HFF-Myc (cell line): Measurements from ENCODE around the gene ZMYND19.
"Not testable (repeated sequence)": the region's sequence is repeated elsewhere in the genome, so short reads cannot be mapped to it uniquely, and the experiment has no call there.

Experiments used
- DNase-seq: peaks from one replicate; pipeline ENCODE4 v3.0.0-alpha.2; 2011; ENCODE audit warnings: low read depth; ENCODE audit errors: extremely low read depth
- H3K4me3 ChIP-seq: replicated peaks from 2 replicates; pipeline ENCODE4 v1.5.1; 2011; ENCODE audit warnings: low read depth, mild to moderate bottlenecking, control low read depth, low read length
- CTCF ChIP-seq: IDR thresholded peaks from 2 replicates; pipeline ENCODE4 v1.5.1; 2012; ENCODE audit warnings: mild to moderate bottlenecking, low read depth, low read length, control low read depth; ENCODE audit errors: missing control alignments

ZMYND19 gene

GRCh38 chr9:137544176-137544760 lies 46.0 kb downstream of the ZMYND19 start:
- no peak overlapping the region for H3K4me3 ChIP-seq
- TF ChIP-seq CTCF = no peak
- DNase-seq = no peak

DNA sequence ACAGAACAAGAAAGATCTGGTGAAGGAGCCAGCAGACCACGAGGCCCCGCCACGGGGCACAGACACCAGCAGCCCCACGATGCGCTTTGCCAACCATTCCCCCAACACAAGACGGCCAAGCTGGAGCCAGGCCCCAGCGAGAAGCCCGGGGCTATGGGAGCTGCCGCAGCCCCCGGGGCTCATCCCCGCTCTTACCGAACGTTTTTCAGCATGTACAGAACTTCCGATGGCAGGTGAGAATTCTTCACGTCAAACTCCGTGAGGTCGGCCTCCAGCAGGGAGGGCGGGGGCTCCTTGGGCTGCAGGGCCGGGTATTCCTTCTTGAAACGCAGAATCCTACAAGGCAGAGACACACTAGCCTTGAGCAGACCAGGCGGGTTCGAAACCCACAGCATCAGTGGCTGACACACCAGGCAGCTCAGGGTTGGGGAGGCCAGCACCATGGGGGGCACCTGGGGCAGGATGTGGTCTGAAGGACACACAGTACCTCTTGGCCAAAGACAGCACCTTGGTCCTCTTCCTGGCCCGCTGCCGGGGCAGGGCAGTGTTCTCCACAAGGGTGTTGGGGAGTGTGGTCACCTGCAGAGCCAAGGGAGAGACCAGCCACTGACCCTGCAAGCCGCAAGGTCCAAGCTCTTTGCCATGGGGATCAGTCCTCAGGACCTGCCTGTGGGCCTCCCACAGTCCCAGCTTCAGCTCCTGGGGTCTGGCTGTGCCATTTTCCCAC lies 46.9 kb downstream of the ZMYND19 start:
- no peak for TF ChIP-seq CTCF
- DNase-seq = no peak
- H3K4me3 ChIP-seq = no peak overlapping the region

DNA sequence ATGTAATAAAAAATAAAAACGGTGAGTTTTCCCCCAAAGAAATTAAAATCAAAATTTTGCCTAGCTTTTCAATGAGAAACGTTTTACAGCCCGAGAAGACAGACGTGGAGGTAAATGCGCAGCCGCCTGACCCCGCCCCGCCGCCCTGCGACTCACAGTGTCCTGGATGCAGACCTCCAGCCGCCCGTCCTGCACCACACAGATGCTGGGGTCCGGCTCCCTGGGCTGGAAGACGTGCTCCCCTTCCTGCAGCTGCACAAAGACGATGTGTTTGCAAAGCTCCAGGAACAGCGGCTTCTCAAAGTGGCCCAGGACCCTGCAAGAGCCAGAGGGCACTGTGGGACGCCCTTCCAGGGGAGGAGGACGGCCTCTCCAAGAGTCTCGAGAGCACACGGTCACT lies 47.8 kb downstream of the ZMYND19 start:
- TF ChIP-seq CTCF = no peak
- no peak overlapping the region for H3K4me3 ChIP-seq
- DNase-seq = no peak

GRCh38 chr9:137540536-137540935 lies 49.8 kb downstream of the ZMYND19 start:
- no peak for TF ChIP-seq CTCF
- no peak for DNase-seq
- H3K4me3 ChIP-seq = no peak overlapping the region

DNA sequence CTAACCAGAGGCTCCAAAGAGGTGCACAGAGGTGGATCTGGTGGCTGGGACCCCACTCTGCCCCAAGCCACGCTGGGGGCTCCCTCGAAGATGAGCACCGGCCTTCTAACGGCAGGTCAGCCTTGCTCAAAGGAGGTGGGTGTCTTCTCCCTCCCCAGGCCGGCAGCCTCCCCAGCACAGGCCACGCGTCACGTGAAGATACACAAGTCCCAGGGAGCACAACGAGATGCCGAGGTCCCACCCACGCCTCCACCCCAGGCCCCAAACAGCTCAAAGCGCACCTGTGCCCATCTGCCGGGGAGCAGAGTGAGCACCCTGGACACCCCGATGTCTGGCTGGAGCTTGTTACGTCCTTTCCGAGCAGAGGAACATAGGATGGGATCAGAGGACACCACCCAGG lies 52.3 kb downstream of the ZMYND19 start:
- no peak for TF ChIP-seq CTCF
- DNase-seq = no peak
- H3K4me3 ChIP-seq = no peak overlapping the region

DNA sequence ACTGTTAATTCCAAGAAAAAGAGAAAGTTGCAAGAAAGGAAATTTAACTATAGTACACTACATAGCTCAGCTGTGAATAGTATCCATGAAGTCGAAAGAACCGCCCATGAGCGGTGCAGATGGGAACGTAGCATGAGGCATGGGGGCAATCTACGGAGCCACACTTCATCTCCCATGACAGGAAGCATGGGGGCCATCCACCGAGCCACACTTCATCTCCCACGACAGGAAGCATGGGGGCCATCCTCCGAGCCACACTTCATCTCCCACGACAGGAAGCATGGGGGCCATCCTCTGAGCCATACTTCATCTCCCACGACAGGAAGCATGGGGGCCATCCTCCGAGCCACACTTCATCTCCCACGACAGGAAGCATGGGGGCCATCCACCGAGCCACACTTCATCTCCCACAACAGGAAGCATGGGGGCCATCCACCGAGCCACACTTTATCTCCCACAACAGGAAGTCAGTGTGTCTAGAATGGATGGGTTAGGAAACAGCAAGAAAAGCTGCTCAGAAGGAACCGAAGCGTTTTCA lies 53.6 kb downstream of the ZMYND19 start:
- not testable (repeated sequence) for DNase-seq, H3K4me3 ChIP-seq

DNA sequence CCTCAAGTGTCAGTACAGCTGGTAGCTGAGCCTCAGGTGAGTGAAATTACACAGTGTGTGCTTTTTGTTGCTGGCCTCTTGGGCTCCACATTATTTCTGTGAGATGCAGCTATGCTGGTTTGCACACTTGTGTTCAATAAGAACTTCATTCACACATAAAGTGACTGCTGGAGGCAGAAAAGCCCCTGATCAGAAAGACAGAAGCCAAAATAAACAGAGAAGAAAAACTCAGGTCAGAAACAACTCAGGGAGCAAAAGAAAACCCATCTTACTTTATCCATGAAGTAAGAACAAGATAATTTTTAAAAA lies 55.2 kb downstream of the ZMYND19 start:
- TF ChIP-seq CTCF = no peak
- no peak for DNase-seq
- no peak overlapping the region for H3K4me3 ChIP-seq
